Hematopoietic multipotent progenitor cell treated with erythropoietin and hydrocortisone succinate and interleukin-3 and kit ligand, for 8 days (in vitro differentiated cells): ENCODE measurements around the gene RBBP8NL.

Experiments
- DNase-seq: peaks from one replicate; pipeline ENCODE4 v3.0.0-alpha.2; 2015

Gene RBBP8NL

DNA sequence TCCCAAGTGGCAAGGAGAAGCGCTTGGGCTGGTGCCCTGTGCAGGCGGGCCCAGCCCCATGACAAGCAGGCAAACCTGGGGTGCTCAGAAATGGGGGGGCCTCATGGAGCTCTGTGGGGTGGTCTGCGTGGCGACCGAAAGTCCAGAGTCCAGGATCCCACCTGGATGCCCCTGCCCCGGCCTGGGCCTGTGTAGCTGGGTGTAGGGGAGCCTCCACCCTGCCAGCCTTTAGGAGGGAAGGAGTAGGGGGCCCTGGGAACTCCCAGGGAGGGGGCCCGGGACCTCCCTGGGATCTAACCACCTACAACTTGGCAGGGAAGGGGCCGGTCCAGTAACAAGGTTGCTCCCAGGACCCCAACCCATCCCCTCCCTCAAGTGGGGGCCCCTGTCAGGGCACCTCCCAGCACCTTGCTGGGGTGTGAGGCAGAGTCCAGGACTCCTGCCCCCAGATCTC is 55.7 kb downstream of the RBBP8NL start:
- no peak for DNase-seq

DNA sequence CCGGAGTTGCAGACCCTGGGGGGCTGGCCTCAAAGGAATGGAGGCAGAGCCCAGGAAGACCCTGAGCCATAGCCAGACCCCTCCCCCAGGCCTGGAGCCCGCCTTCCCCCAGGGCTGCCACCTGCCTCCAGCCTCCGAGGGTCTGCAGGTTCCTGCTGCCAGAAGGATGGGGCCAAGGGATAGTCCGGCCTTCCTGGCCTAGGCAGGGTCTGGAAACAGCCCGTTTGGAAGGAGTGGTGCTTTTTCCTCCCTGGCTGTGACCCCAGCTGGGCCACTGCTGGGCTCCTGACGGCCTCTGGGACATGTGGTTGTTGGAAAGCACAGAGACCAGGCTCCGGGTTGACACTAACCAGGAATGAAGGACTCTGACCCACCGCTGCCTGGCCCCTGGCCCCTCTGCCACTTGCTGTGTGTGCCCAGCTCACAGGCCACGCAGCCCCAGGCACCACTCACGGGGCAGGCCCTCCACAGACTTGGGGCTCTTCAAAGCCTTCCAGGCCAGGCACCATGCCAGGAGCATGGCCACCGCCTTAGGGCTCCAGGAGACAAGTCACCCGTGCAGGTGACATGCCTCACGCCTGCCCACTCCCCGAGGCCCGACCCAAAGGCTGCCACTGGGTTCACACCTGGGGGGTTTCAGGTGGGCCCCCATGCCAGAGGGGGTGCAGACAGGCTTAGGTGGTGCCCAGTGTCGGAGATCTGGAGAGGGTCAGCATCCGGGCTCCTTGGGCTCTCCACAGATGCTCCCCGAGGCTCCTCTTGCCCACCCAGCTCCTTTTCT is 56.3 kb downstream of the RBBP8NL start:
- no peak for DNase-seq

DNA sequence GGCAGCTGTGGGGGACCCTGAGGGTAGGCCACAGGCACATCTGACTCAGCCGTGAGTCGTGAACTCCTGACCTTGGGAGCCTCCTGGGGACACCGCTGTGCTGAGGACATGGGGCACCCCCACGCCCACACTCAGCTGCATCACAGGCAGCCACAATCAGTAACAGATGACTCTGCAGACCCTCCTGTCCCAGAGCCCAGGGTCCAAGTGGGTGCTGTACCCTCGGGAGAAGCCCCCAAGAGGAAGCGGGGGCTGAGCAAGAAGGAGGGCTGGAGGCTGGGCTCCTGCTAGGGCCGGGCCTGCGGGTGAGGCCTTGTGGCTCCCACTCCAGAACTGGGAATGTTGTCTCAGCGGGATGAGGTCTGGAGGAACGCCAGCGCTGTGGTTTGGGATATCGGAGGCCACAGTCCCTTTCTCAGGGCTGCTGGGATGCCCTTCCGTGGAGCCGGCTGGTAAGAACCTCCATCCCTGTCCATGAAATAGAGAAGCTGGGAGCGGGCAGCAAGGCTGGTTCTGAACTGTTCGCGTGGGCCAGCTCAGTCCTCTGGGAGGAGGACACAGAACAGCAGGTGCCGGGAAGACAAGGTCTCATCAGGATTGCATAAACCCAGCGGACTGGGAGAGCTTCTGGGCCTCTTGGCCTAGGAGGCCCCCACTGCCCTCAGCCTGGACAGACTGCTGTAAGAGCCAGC is 57.1 kb downstream of the RBBP8NL start:
- DNase-seq, result no peak

DNA sequence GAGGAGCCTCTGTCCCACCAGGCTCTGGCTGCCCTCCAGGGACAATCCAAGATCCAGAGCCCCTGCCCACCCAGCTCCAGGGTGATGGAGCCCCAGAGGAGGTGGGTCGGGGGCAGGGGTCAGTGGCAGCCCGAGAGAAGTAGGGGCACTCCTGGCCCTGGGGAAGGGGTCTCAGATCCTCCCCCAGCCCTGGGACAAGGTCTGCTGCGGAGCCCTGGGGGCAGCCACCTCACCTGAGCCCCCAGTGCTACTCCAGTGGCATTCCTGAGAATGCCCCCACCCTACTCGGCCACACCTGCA is 57.6 kb downstream of the RBBP8NL start:
- DNase-seq, result no peak

DNA sequence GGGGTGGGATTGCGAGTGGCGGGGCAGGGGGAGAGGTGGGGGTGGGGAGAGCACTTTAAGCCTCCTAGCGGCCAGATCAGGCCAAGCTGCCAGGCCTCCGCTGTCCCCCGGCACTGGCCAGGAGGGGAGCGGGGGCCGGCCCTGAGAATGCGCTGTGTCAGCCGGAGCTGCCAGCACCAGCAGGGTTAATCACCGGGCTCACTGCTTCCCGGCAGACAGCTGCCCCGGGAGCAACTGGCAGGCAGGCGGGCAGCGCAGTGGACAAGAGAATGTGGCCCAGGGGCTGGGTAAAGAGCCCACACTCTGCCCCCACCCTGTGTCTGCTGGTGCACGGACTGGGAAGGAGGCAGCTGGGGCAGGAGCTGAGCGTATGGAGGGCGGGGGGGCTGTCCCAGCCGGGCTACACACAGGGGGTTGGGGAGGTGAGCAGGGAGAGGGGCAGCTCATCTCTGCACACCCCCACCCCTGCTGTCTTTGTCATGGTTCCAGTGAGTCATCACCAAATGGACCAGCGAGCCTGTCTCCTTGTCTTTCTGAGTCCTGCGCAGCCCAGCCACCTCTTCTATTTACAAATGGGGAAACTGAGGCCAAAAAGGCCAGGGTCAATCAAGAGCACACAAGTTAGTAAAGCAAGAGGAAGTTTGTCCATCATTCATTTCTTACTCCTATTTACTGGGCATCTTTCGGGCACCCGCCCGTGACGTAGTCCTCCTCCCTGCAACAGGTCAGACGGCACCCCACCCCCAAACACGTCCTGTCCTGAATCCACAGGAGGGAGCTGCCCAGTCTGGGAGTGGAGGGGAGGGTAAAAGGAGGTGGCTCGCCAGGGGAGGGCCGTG is 58.1 kb downstream of the RBBP8NL start:
- DNase-seq, result no peak

DNA sequence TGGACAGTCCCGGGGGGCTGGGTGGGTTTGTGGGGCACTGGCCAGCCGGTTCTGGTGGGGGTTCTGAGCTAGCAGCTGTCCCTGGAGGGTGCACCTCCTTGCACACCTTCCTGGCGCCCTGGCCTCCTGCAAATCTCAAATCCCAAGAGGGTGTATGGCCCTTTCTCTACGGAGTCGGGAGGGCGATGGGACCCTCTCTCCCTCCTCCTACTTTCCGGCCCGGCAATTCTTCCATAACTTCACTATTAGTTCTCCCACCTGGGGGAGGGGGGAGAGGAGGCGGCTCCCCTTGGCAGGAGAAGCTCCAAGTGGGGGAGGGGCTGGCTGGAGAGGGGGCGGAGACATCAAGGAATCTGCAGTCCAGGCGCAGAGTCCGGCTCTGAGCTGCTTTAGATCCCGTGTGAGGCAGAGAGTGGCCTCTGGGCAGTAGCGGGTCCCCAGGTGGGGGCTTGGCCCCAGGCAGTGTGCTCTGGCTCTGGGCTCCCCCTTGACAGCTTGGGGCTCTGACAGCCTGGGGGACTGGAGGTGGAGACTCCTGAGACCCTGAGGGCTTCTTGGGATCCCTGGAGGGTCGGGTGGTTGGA is 58.9 kb downstream of the RBBP8NL start:
- DNase-seq, result no peak

DNA sequence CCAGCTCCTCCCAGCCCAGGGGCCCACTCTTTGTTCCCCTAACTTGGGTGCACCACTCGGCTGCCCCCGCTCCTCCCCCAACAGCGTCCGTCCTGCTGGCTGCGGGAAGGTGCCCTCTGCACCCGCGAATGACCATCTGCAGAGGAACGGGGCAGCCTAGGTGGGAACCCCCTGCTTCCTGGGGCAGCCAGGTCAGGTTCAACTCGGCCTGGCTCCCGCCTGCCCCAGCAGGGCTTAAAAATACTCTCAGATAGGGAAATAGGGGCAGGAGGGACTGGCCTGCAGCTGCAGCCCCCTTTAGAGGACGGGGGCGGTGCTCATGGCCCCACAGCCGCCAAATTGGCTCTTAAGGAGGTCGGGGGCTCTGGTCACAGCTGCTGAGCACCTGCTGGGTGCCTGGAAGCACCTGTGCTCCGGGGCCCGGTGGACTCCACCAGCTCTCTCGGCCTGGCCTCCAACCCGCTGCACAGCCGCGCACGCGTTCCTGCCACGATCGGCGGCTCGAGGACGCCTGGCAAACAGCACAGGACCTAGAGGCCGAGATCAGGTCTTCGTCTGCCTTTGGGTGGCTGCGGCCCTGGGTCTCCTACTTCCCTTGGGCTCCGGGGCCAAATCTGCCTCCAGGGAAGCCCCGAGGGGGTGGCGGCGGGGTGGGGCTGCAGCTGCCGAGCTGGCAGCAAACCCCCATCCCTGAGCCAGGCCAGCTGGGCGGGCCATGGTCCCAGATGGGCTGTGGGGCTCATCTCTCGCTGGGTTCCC is 59.5 kb downstream of the RBBP8NL start:
- peak; percentile 38 for DNase-seq

DNA sequence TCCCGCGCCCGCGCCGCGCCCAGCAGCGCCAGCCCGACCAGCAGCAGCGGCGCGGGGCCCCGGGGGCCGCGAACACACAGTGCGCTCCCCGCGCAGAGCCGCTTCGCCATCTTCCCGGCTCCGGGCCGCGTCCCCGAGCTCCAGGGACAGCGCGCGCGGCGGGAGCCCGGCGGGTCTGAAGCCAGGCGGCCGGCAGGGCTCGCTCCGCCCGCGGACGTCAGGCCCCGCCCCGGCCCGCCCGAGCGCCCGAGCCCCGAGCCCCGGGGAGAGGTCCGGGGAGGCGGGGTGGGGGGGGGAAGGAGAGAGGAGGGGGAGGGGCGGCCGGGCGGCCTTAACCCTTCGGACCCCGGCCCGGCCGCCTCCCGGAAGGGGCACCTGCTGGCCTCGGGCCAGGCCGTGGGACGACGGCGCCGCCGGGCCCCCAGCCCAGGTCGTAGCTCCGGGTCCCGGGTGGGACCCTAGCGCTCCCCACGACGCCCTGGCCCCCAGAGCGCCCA is 60.2 kb downstream of the RBBP8NL start, which contains the start of gene LAMA5:
Gene LAMA5, minus strand, starts transcription at position 177 of the 497 bp plus-strand sequence. Its CDS starts 67 bp downstream, at position 110.
- DNase-seq, result peak; percentile 26

DNA sequence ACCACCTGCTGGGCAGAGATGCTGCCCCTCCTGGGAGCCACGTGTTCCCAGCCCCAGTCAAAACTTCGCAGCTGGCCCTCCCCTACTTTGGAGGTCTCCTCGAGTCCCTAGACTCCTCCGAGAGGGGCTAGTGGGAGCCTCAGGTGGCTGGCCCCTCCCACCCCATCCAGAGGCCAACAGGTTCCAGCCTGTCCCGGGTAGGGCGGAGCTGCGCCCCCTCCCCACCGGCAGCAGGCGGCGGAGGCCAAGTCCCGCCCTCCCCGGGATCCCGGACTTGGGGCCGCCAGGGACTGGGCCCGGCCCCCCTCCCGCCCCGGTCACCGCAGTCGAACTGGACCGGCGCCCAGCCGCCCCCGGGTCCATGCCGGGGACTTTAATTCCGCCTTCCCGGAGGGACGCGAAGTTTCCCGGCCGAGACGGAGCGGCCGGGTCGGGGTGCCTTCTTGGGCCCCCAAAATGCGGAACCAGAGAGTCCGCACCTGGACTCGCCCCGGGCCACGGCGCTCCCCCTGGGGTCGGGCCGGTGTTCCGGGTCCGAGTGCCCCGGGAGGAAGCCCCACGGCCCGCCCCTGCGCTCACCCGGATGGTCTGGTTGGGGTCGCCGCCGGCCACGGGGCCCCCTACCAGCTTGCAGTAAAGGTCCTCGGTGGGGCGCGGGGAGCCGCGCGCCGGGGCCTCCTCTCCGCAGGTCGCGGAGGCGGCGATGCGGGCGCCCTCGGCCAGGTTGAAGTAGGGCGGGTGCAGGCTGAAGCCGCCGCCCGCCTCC is 60.8 kb downstream of the RBBP8NL start:
- DNase-seq, result no peak

DNA sequence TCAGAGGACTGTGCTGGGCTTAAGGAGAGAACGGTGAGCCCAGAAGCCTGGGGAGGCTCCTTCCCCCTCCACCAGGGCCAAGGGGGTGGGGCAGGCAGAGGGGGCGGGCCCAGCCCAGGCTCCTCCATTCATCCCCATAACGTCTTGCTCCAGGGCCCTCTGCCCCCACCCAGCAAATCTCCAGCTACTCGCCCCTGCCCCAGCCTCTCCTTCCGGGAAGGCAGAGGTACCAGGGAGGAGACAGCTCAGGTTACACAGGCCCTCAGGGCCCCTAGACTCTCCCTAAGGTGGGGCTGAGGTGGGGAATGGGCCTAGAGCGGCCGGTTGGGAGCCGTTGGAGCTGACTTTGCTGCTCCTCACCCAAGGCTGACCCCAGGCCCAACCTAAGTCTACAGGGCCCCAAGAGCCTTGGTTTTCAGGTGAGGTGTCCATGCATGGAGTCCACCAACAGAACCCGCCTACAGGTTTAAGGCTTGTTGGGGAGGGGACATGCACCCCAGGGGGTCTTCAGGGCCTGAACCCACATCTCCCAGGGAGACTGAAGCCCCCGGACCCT is 61.4 kb downstream of the RBBP8NL start:
- peak; percentile 42 for DNase-seq

DNA sequence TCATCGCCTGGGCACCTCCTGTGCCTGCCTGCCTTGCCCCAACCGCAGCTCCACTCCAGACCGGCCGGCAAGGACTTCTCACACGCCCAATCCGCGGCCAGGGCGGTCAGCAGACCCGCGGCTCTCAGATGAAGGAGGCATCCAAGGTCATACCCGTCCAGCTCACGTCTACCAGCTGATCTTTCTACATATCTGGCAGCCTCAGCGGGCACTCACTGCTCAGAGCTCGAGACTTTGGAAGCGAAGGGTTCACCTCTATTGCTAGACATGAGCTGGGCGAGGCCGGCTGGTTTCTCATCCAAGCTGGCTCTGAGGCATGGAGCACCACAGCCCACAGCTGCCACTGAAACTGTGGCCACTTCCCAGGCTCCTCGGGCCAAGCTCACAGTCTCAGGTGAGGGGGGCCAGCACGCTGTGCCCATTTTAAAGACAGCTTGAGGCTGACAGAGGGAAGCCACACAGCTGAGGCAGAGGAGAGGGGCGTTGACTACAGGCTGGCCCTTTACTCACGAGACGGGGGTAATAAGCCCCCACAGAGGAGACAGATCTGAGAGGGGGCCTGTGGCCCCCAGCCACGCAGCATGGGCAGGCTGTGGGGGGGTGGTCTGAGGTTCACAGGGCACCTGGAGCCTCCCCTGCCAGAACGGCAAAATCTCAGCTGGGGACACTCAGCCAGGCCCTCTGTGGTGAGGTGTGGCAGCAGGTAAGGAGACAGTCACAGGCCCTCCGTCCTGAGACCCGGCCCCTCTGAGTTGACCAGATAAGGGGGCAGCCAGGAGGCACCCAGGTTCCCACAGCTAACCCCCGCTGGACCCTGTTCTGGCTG is 62.2 kb downstream of the RBBP8NL start:
- no peak for DNase-seq

DNA sequence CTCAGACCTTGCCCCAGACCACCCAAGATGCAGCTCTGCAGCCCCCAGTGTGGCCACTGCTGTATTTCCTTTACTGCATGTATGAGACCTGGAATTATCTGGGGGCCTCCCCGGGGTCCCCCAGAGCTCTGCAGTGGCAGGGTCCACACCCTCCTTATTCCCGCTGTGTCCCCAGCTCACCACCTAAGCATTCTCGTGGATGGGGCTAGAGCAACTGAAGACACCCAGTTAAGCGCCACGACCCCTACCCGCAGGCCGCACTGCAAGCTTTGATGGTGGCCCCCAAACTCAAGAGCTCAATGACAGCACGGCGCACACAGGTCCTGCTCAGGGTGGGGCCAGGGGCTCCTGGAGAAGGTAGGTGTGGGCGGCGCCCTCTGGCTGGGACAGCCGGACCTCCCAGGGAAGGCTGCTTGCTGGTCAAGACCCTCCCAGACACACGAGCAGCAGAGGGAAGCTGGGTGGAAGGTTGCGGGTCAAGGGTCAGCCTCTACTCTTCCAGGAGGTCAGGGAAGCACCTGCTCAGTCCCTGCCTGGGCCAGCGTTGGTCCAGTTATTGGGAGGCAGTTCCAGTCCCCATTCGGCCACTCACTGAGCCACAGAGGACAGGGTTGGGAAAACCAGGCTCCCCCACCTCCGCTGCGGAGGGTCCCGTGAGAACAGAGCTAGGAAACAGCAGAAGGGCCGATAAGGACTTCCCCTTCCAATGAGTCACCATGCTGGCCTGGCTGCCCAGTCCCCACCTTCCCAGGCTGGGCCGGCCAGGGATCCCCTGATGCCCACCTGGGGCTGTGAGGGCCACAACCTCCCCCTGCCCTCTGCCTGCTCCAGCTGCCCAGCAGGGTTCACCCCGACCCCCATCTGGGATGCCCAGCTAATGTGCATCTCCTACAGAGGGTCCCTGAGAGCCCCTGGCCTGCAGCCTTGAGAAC is 63.2 kb downstream of the RBBP8NL start:
- no peak for DNase-seq

DNA sequence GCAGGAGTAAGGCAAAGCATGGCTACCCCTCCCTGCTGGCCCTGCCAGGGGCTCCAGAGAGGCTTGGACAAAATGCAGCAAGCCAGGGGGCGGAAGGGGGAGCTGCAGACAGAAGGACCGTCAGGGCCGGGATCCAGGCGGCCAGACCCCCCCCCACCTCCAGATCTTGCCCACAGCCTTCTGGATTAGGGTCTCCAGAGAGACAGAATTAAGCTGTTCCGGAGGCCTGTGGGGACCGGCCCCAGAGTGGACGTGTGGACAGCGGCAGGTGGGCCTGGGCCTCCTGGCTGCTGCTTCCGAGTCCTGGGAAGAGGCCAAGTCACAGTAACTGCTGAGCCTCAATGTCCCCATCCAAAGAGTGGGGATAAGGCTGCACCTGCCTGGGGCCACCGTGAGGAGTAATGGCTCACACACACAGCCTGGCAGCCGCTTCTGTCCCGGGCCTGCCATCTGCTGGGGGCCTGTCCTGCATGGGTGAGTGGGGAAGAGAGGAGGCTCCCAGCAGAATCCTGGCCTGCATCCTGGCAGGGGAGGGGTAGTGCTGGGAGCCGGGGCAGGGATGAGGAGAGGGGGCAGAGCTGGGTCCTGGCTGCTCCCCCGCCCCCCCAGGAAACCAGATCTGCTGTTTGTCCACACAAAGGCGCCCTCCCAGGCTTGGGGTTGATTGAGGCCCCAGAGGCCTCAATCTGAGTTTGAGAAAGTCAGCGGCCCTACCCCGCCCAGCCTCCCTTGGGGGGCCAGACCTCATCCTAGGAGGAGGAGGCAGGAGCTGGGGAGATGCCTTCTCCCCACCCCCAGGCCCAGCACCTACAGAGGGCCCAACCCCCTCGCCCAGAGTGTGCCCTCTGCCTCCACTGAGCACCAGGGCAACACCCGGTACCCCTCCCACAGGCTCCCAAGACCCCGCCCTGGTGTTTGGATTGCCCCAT is 64.1 kb downstream of the RBBP8NL start:
- no peak for DNase-seq

DNA sequence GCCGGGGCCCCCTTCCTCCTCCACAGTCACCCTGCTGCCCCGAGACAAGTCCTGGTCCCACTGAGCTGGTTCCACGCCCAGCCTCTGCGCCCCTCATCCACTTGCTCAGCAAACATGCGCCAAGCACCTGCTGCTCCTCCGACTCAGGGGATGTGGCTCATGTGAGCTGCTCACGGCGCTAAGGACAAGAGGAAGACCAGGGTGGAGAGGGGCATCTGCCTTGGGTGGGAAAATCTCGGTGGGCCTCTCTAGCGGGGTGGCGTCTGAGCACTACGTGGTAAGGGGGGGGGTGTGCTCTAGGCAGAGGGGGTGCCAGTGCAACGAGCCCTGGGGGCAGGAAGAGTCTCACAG is 64.8 kb downstream of the RBBP8NL start:
- DNase-seq, result no peak

DNA sequence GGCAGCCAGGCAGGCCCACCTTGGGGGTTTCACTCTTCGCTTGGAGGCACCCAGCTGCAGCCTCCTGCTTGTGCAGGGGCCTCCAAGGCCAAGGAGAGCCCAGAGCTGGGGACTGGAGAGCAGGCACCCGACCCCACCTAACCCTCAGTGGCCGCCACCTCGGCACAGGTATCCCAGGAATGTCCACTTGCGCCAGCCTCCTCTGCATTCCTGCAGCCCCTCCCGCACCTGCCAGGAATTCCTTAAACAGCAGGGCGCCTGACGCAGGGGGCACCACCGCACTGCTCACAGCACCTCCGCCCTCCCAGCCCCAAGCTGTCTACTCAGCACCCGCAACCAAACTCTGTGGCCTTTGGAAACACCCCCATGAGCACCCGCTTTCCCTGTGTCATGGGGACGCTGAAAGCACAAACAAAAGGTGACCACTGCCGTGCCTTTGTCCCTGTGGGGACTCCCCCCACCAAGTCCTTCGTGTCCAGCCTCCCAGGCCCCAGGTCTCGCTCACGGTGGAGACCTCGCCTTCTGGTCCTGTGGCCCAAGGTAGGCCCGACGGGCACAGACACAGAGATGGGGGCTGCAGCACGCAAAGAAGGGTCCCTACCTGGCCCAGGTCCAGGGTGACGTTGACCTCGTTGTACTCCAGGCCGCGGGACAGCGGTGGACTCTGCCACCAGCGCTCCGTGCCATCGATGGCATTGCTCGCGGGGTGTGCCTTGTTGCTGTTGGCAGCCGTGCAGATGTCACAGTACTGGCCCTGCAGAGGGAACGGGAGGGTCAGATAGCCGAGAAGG is 65.3 kb downstream of the RBBP8NL start:
- DNase-seq, result no peak

DNA sequence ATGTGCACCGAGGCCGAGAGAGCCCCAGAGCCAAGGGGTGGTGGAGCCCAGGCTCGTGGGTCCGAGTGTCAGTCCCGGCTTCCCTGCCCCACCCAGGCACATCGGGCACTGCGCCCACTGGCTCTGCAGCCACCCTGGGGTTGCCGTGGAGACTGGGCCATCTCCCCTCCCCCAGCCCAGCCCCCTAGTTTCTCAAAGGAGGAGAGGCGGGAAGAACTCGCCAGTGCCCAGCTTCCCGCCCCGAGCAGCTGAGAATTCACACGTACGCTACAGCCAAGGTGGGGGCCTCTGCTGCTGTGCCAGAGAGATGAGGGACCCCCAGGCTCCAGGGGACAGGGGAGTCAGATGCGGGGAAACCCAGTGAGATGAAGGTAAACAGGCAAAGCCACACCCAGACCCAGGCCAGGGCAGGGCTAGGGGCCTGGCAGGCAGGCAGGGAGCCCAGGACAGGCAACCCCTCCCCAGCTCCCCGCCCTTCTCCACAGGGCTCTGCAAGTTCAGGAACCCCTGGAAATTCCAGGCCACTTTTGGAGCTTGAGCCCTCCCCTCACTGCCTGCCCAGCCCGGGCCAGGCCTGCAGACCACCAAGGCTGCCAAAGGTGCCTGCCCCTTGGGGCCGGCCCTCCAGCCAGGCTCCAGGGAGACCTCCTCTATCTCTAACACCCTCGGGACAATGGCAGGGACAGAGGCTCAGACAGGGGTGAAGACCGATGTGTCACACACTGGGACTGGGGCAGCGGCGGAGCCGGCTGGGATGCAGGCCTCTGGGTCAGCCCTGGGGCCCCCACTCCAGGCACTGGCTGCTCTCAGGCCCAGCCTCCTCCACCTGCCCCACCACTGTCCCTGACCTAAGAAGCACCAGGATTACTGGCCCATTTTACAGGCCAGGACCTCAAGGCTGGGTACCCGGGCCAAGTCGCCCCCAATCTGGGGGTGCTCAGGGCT is 66.2 kb downstream of the RBBP8NL start:
- no peak for DNase-seq
